ENCODE data around the gene SMAD2.
"Not testable (repeated sequence)": the region's sequence is repeated elsewhere in the genome, so short reads cannot be mapped to it uniquely, and the experiment has no call there.

Gene SMAD2

GRCh38 chr18:47832348-47832747, 98.1 kb downstream of the SMAD2 start:
- TF ChIP-seq CTCF (IDR thresholded peaks at IDR 0.05; ENCODE audit: low read length, missing control alignments): no peak
- DNase-seq (ENCODE audit: low read depth): peak; percentile 9
- no peak overlapping the region for H3K4me3 ChIP-seq (replicated peaks; ENCODE audit: low read depth, low read length)

- TF ChIP-seq CTCF (IDR thresholded peaks at IDR 0.05; ENCODE audit: low read length, missing control alignments): no peak
- peak; percentile 35 for DNase-seq (ENCODE audit: low read depth)
- H3K4me3 ChIP-seq (replicated peaks; ENCODE audit: low read depth, low read length): no peak overlapping the region
Observed at GRCh38 chr18:47831351-47831750, 99.1 kb downstream of the SMAD2 start.

- TF ChIP-seq CTCF (IDR thresholded peaks at IDR 0.05; ENCODE audit: low read length, missing control alignments): no peak
- H3K4me3 ChIP-seq (replicated peaks; ENCODE audit: low read depth, low read length): no peak overlapping the region
- peak; percentile 14 for DNase-seq (ENCODE audit: low read depth)
Observed at GRCh38 chr18:47830772-47831171, 99.7 kb downstream of the SMAD2 start.

- no peak for TF ChIP-seq CTCF (IDR thresholded peaks at IDR 0.05; ENCODE audit: low read length, missing control alignments)
- H3K4me3 ChIP-seq (replicated peaks; ENCODE audit: low read depth, low read length): no peak overlapping the region
- no peak for DNase-seq (ENCODE audit: low read depth)
Observed at GRCh38 chr18:47829831-47830230, 100.6 kb downstream of the SMAD2 start.

- not testable (repeated sequence) for H3K4me3 ChIP-seq (replicated peaks; ENCODE audit: low read depth, low read length); DNase-seq (ENCODE audit: low read depth)
Observed at GRCh38 chr18:47828031-47828430, 102.4 kb downstream of the SMAD2 start.

GRCh38 chr18:47826157-47827074, 104.0 kb downstream of the SMAD2 start:
- no peak for DNase-seq (ENCODE audit: low read depth)
- TF ChIP-seq CTCF (IDR thresholded peaks at IDR 0.05; ENCODE audit: low read length, missing control alignments): no peak
- H3K4me3 ChIP-seq (replicated peaks; ENCODE audit: low read depth, low read length): no peak overlapping the region

GRCh38 chr18:47821314-47821713, 109.1 kb downstream of the SMAD2 start:
- TF ChIP-seq CTCF (IDR thresholded peaks at IDR 0.05; ENCODE audit: low read length, missing control alignments): no peak
- H3K4me3 ChIP-seq (replicated peaks; ENCODE audit: low read depth, low read length): no peak overlapping the region
- no peak for DNase-seq (ENCODE audit: low read depth)

All from fibroblast of pulmonary artery (primary cell).